Erythroblast (primary cell): ENCODE data around the gene ECE1.
"Not testable (repeated sequence)": the region's sequence is repeated elsewhere in the genome, so short reads cannot be mapped to it uniquely, and the experiment has no call there.

Source experiments
- DNase-seq, 2 experiments: peaks; one replicate each; lab custom pipeline; 2025; lab: John Stamatoyannopoulos, UW
- GATA1 ChIP-seq: IDR thresholded peaks from 2 replicates; pipeline ENCODE4 v1.6.1; 2011; ENCODE audit warnings: low read depth, mild to moderate bottlenecking, control low read depth, low read length, moderate library complexity
- POLR2A ChIP-seq: IDR thresholded peaks from 2 replicates; pipeline ENCODE4 v1.6.1; 2011; ENCODE audit warnings: mild to moderate bottlenecking, low read length

The ECE1 gene

DNA sequence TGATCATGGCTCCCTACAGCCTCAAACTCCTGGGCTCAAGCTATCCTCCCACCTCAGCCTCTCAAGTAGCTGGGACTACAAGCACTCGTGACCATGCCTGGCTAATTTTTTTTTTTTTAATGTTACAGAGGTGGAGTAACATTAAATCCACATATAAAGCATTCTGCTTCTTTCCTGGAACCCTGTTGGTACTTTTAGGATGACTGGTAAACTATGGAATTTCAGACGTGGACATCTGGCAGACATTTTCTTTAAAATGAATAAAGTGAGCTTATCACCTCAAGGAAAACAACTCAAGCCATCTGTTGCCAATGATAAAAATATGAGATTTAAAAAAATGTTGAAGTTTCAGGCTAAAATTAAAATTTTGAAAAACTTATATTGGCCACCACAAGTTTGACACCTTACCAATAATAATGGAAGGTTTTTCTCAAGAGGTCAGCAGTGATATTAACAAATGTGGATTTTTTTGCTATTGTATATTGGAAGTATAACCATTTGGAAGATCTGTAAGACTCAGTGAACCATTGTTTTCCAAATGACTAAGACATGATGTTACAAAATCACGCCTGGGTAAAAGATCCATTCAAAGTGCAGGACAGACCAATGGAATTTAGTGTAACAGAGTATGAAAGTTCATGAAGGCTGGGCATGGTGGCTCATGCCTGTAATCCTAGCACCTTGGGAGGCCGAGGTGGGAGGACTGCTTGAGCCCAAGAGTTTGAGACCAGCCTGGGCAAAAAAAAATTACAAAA lies 60.8 kb downstream of the ECE1 start:
- TF ChIP-seq GATA1 (no peak), POLR2A (no peak)
- DNase-seq: no peak

DNA sequence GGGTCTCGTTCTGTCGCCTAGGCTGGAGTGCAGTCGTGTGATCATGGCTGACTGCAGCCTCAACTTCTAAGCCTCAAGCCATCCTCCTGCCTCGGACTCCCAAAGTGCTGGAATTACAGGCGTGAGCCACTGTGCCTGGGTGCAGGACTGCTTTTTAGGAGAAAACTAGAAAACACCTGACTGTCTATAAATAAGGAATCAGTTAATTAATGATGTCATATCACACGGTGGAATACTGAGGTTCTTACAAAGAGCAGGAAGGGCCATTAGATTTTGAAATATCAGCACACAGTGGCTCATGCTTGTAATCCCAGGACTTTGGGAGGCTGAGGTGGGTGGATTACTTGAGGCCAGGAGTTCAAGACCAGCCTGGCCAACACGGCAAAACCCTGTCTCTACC lies 62.0 kb downstream of the ECE1 start:
- DNase-seq: not testable (repeated sequence)

DNA sequence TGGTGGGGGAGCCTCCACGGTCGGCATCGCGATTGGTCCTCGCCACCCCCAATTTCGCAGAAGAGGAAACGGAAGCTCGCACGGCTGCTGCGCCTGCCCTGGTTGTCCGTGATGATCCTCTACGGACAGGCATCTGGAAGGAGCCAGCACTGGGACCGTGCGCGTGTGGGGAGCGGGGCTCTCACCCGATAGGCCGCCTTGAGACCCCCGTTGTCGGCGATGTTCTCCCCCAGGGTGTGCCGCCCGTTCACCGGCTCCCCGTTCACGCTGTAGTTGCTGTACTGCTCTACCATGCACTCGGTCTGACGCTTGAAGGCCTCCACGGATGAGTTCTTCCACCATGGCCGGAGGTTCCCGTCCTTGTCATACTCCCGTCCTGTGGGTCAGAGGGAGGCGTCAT lies 65.2 kb downstream of the ECE1 start:
- TF ChIP-seq POLR2A (no peak), GATA1 (no peak)
- DNase-seq: no peak

DNA sequence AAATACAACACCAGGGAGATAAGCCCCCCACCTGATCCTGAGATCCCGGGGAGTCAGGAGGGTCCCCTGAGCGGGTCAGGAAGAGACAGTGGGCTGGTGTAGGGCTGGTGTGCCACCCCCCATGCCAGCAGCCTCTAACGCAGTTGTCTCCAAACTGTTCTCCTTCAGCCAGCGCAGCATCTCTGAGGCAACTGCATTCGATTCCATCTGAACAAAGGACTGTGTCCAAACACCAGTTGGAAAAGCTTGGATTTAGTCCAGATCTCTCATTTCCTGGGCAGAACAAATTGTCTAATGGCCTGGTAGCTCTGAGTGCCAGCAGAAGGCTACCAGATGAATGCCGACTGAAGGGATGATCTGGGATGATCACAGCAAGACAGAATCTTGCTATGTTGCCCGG lies 69.4 kb downstream of the ECE1 start:
- TF ChIP-seq POLR2A: no peak
- TF ChIP-seq GATA1: no peak
- no peak for DNase-seq

DNA sequence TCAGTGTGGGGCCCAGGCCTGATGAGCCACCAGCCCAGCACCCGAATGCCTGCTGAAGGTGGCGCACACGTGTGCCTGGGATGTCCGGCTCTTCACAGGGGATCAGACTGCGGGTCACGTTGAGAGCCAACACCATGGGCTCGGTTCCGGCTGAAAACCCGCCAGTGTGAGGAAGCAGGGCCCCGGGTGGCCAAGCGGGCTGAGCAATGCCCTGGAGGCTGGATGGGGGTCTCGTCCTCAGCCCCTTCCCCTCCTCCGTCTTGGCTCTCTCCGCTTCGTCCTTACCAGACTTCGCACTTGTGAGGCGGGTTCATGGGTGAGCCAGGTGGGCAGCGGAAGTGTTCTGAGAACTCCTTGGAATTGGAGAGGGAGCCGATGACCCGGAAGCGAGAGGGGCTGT lies 70.6 kb downstream of the ECE1 start:
- DNase-seq: no peak
- no peak for TF ChIP-seq POLR2A
- no peak for TF ChIP-seq GATA1

DNA sequence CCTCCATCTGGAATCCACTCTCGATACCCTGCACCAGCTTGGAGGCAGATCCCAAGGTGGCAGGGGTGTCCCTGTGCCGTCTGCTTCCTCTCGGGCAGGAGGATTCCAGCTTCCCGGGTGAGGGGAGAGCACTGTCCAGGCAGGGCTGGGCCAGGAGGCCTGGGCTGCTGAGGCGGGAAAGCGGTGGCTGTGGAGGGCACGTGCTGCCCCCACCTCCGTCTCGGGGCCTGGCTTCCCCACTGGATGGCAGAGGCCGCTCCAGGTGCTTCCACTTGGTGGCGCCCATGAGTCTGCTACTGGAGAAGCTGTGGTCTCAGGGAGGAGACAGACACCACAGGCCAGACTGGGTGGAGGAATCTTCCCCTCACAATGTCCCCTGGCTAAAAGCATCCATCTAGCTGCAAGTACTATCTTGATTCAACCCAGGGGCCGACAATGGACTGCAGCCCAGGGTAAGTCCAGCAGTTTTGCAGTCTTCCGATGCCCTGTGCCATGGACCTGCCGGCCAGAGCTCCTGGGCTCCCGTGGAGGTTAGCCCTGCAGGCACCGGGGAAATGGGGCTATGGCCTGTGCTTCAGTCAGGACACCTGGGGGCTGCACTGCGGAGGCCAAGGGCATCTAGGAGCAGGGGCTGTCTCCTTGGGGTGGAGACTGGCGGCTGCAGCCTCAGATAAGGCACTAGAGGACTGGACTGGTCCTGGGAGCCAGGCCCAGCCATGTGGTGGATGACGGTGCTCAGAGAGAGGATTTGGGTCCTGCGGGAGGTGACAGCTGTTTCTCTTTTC lies 72.3 kb downstream of the ECE1 start:
- TF ChIP-seq GATA1 (no peak), POLR2A (no peak)
- peak in 1 of 2 experiments; percentile 63 for DNase-seq

DNA sequence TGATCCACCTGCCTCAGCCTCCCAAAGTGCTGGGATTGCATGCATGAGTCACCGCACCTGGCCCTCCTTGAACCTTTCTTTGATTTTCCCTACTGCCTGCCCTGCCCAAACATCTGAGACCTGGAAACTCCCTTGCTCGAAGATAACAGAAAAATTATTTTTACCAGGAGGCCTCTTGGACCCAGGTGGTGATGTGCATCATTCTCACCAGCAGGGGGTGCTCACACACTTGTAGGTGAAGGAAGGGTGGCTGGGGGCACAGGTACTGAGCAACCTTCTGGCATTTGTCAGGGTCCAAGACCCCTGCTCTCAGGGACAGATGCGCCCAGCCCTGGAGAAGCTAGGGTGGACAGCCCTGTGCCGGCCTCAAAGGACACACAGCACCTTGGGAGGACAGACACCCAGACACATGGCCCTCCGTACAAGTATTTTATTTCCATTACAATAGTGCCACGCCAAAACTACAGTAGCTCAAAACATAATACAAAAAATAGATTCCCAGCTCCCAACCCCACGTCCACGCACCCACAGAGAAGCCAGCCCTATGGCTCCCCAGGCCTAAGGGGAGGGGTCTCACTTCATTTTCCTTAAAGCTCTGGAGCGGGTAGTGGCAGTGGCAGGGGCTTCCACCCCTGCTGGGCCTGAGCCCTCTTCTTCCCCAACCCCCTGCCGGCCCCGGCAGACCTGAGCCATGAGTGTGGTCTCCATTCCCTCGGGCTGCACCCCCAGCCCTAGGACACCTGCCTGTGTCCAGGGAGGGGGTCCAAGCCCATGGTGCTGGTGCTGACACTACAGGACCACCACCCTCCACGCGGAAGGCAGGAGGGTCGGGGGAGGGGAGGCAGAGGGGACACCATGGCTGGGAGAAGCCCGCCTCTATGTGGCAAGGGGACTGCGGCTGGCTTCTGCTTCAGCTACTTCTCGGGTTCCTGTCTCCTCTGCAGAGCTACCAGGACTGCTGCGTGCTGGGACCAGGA lies 73.1 kb downstream of the ECE1 start:
- peak in 1 of 2 experiments; percentile 84 for DNase-seq
- TF ChIP-seq GATA1: no peak
- TF ChIP-seq POLR2A: no peak

DNA sequence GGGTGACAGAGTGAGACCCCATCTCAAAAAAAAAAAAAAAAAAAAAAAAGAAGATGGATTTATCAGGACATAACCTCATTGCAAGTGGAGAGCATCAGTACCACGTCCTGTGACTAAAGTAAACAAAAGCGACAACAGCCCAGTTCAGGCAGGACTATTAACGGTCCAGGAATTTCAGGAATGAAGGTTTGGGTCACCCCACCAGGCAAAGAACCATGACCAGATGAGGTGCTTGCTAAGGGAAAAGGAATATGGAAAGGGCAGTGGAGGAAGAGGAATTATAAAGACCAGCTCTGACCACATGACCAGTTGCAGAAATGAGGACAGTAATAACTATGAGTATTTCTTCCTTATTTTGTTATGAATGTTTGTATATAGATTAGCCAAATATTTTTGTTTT lies 78.1 kb downstream of the ECE1 start:
- DNase-seq: no peak
- TF ChIP-seq GATA1 (no peak), POLR2A (no peak)

DNA sequence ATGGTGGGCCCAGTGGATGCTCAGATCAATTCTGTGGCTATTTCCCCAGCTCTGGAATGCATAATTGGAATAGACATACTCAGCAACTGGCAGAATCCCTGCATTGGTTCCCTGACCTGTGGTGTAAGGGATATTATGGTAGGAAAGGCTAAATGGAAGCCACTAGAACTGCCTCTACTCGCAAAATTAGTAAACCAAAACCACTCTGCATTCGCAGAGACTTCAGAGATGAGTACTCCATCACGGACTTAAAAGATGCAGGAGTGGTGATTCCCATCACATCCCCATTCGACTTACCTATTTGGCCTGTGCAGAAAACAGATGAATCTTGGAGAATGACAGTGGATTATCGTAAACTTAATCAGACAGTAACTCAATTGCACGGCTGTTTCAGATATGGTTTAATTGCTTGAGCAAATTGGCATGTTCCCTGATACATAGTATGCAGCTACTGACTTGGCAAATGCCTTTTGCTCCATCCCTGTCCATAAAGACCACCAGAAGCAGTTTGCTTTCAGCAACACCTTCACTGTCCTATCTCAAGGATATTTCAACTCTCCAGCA lies 82.0 kb downstream of the ECE1 start:
- DNase-seq: not testable (repeated sequence)

DNA sequence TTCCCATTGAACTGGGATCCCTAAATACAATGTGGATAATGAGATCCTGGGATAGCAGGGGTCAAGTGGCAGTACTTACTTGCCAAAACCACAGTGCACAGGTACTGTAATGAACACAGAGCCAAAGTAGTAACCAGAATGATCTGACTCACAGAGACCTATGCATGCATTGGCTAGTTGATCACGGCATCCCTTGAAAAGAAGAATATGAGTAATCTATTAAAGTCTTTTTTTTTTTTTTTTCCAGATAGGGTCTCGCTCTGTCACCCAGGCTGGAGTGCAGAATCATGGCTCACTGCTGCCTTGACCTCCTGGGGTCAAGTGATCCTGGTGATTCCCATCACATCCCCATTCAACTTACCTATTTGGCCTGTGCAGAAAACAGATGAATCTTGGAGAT lies 84.1 kb downstream of the ECE1 start:
- no peak for DNase-seq
- TF ChIP-seq GATA1: no peak
- TF ChIP-seq POLR2A: no peak

DNA sequence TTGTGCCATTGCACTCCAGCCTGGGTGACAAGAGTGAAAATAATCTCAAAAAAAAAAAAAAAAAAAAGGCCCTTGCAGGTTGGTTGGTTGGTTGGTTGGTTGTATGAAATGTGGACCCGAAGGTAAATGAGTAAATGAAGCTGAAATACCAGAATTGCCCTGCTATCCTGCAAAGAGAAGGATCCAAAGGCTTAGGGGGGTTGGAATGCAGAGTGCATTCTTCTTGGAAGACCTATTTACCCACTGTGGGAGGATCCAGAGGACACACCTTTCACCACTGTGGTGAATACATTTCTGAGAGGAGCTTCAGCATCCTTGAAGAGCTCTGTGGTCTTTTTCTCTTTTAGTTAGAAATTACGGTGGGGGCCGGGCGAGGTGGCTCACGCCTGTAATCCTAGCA lies 84.8 kb downstream of the ECE1 start:
- TF ChIP-seq POLR2A (no peak), GATA1 (no peak)
- no peak for DNase-seq

DNA sequence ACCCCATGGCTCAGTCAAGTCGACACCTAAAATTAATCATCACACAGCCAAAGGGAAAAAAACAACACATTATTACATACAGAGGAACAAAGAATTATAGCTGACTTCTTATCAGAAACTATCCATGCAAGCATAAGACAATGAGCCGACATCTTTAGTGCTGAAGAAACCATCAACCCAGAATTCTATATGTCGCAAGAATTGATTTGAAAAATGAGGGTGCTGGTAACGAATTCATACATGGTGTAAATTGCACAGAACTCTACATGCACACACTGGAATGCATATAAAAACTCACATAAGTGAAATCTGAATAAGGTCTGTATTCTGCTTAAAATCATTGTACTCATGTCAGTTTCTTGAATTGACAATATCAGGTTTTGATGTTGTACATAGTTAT lies 88.6 kb downstream of the ECE1 start:
- DNase-seq: no peak

DNA sequence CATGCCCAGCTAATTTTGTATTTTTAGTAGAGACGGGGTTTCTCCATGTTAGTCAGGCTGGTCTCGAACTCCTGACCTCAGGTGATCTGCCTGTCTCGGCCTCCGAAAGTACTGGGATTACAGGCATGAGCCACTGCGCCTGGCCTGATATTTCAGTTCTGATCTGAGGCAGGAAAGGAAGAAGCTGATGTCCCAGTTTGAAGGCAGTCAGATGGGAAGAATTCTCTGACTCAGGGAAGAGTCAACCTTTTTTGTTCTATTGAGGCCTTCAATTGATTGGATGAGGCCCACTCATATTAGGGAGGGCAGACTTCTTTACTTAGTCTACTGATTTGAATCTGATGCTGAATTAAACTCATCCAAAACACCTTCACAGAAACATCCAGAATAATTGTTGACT lies 89.0 kb downstream of the ECE1 start:
- DNase-seq: not testable (repeated sequence)

More for the DNA sequence above, 88.6 kb downstream of the ECE1 start:
- TF ChIP-seq POLR2A (no peak), GATA1 (no peak)

DNA sequence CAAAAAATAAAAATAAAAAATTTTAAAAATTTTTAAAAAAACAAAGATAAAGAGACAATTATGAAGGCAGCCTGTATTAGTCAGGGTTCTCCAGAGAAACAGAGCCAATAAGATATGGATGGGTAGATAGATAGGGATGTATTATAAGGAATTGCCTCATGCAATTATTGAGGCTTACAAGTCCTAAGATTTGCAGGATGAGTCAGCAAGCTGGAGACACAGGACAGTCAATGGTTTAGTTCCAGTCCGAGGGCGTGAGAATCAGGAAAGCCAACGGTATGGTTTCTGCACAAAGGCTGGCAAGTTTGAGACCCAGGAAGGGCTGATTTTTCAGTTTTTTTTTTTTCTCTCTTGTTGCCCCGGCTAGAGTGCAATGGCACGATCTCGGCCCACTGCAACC lies 89.5 kb downstream of the ECE1 start:
- TF ChIP-seq GATA1 (no peak), POLR2A (no peak)
- DNase-seq: no peak
